Astrocyte (in vitro differentiated cells and primary cell): ENCODE measurements around the gene CACNB2.

Source experiments
- CTCF ChIP-seq: IDR thresholded peaks from 2 replicates; pipeline ENCODE4 v1.5.1; 2011; ENCODE audit warnings: low read depth, mild to moderate bottlenecking, inconsistent platforms, low read length, moderate library complexity; ENCODE audit not compliant: insufficient read depth
- EZH2 ChIP-seq: IDR thresholded peaks from 2 replicates; pipeline ENCODE4 v1.6.1; 2012; ENCODE audit warnings: mild to moderate bottlenecking, low read length, inconsistent platforms; ENCODE audit not compliant: insufficient read depth

GRCh38 chr10:18542832-18543231 lies 402.6 kb downstream of the CACNB2 start:
- TF ChIP-seq EZH2 (no peak), CTCF (no peak)
